NCI-H774 (cell line): ENCODE results near the gene FOXO1.
"Not testable (repeated sequence)": the region's sequence is repeated elsewhere in the genome, so short reads cannot be mapped to it uniquely, and the experiment has no call there.

Source experiments
- DNase-seq: peaks from one replicate; lab custom pipeline; 2025; lab: John Stamatoyannopoulos, UW

Gene FOXO1

GRCh38 chr13:40666045-40666932 lies at the start of gene FOXO1:
FOXO1 (minus strand) TSS chr13:40666641; CDS start chr13:40666212, 429 bp downstream.
- DNase-seq: peak; percentile 63

- DNase-seq: not testable (repeated sequence)
Observed at GRCh38 chr13:40714433-40714832, 48.0 kb upstream of the FOXO1 start.

- no peak for DNase-seq
Observed at GRCh38 chr13:40706439-40706838, 40.0 kb upstream of the FOXO1 start.

- DNase-seq: no peak
Observed at GRCh38 chr13:40697711-40698110, 31.3 kb upstream of the FOXO1 start.

DNA sequence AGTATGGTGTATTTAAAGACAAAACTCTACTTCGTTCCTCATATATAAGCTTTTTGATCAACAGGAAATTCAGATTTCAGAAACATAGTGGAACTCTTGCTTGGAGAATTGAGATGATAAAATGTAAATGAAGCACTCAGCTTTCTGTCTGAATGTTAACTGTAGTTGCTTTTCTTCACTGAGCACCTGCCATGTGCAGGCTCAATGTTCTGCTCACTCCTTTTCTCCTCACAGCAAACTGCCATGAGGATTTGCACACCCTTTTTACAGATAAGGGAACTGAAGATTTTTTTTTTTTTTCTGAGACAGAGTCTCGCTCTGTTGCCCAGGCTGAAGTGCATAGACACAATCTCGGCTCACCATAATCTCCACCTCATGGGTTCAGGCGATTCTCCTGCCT lies 28.0 kb upstream of the FOXO1 start:
- no peak for DNase-seq

DNA sequence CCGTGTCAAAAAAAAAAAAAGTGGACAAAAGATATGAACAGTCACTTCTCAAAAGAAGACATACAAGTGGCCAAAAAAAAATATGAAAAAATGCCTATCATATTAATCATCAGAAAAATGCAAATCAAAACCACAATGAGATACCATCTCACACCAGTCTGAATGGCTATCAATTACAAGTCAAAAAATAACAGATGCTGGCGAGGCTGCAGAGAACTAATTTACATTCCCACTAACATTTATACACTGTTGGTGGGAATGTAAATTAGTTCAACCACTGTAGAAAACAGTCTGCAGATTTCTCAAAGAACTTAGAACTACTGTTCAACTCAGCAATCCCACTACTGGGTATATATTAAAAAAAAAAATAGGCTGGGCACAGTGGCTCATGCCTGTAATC lies 26.5 kb upstream of the FOXO1 start:
- no peak for DNase-seq

DNA sequence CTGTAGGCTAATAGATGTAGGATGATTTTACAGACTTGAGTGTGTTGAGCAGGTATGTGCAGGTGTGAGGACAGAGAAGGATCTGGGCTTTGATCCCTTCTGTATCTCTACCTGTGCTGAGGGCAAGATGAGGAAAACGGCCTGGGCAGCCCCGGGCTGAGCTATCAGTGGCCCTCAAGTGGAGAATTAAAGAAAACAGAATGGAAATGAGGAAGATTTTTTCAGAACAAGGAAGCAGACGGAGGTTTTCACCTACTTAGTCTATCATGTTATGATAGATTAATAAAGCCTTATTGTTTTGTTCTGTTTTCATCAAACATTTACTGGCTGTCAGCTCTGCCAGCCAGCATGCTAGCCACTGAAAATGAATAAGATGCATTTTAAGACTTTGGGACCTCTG lies 22.3 kb upstream of the FOXO1 start:
- DNase-seq: no peak

DNA sequence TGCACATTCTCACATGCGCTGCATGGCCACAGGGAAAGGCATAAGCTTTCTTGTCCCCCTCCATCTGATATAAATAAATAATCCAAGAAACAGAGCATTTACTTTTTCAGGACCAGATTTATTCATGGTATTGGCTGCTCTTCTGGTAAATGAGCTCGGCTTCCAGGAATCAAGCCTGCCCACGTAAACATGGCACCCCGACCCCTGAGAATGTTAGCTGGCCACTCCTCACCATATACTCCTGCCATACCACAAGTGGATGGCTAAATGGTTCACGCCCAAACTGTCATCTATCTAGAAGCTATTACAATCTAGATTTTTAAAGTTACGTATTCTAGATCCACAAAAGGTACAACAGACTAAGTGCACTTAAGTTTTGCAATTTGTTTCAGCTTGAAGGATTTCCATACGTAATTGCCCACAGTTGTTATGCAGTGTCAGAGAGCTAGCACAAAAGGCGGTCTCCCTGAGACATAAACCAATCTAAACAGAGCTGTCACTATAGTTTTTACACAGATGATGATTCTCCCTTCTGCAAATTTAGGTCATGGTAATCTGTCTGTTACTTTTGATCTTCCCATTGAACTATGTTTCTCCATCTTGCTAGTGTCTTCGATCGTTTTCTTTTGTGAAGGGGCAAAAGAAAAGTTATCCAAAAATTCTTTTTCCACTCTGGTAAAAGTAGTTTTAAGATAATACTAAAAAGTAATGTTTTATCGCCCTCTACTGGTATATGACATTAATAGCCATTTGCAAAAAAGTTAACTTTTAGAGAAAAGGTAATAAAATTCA lies 16.2 kb upstream of the FOXO1 start:
- DNase-seq: no peak

DNA sequence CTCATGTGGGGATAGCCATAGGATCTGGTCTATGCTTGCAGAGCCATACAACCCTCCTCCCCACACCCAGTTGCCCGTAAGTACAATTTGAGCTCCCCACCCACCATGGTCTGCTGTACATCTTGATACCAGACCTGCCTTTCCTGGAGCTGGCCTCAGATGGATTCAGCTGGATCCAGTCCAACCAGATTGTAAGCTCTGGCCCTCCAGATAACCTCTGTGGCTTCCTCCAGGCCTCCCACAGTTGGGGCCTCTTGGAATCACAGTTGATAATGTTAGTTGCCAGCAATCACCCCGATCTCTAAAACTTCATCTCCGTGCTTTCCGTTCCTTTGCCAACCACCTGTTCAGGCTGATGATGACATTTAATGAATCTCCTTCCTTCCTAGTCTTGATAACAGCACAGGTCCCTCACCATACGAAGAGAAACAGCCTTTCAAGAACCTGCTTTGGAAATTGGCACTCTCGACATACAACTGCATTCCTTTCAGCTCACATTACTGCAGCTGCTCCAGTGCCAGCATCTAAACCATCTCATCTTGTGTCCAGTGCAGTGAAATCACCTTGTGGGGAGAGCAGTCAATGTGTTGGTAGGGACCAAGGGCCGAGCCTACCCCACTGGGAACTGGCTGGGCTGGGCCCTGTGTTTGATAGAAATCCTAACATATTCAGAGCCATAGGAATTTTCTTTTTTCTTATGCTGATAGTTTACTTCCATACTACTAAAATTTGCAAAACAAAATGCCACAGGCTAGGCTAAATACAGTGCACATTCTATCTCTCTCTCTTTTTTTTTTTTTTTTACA lies 15.1 kb upstream of the FOXO1 start:
- DNase-seq: no peak

GRCh38 chr13:40680659-40681323 lies 14.3 kb upstream of the FOXO1 start:
- DNase-seq: no peak

- no peak for DNase-seq
Observed at GRCh38 chr13:40679480-40679985, 13.1 kb upstream of the FOXO1 start.

DNA sequence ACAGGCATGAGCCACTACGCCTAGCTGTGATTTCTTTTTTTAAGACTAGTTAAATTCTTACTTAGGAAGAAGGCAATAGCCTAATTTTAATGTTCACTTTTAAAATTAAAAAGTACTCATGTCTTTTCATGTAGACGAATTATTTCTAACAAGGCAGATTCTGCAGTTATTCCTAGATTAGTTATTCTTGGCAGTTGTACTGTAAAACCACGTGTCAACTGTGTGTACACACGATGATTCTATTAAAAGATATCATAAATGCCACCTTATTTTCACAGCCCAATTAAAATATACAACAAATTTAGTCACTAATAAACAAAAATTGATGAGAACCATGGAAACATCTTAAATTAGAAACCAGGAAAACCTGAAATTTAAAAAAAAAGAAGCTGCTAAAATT lies 10.6 kb upstream of the FOXO1 start:
- no peak for DNase-seq

- no peak for DNase-seq
Observed at GRCh38 chr13:40676007-40676406, 9.6 kb upstream of the FOXO1 start.

GRCh38 chr13:40673414-40673813 lies 7.0 kb upstream of the FOXO1 start:
- no peak for DNase-seq

- no peak for DNase-seq
Observed at GRCh38 chr13:40672765-40673397, 6.4 kb upstream of the FOXO1 start.

DNA sequence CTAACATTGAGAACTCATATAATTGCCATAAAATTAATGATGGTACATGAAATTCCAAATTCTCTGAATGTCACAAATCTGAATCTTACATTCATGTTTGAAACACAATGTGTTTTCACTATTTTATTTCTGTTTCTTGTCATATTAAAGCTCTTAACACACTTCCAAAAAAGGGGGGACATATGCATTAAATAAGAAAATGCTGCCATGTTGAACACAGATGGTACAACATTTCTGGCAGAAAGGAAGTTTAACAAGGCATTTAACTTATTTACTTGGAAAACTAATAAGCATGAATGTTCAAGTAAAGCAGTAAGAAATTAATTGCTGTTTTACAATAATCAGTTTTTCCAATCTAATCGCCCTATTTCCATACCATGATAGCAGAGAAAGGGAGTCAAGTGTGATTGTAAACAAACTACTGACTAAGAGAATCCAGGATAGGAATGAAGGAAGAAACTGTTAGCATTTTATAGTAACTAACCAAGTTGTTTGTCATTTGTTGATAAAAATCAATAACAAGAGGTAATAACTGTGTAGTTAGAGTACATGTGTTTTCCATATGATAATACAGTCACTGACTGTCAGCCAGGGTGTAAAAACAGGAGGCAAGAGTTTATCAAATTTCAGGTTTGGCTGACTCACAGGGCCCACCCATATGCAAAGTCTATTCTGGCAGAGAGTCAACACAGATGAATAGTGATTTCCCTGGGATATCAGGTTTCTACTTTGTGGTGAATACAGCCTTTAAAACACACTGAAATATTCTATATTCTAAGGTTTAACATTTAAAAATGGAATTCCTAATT lies 5.7 kb upstream of the FOXO1 start:
- no peak for DNase-seq

- no peak for DNase-seq
Observed at GRCh38 chr13:40670307-40670706, 3.9 kb upstream of the FOXO1 start.

GRCh38 chr13:40668335-40668734 lies 1.9 kb upstream of the FOXO1 start:
- DNase-seq: no peak

GRCh38 chr13:40667622-40667978 lies 1.2 kb upstream of the FOXO1 start:
- no peak for DNase-seq

- no peak for DNase-seq
Observed at GRCh38 chr13:40666933-40667621, 636 bp upstream of the FOXO1 start.
